CD4-positive, alpha-beta T cell treated with Interferon gamma for 1 hour (primary cell): ENCODE data around the gene NFIC.
A peak's percentile ranks its signal among the peaks of the same experiment; 100 is the strongest.

ENCODE experiments used
- DNase-seq: peaks from one replicate; pipeline ENCODE4 v3.0.0-alpha.2; 2020

The NFIC gene

DNA sequence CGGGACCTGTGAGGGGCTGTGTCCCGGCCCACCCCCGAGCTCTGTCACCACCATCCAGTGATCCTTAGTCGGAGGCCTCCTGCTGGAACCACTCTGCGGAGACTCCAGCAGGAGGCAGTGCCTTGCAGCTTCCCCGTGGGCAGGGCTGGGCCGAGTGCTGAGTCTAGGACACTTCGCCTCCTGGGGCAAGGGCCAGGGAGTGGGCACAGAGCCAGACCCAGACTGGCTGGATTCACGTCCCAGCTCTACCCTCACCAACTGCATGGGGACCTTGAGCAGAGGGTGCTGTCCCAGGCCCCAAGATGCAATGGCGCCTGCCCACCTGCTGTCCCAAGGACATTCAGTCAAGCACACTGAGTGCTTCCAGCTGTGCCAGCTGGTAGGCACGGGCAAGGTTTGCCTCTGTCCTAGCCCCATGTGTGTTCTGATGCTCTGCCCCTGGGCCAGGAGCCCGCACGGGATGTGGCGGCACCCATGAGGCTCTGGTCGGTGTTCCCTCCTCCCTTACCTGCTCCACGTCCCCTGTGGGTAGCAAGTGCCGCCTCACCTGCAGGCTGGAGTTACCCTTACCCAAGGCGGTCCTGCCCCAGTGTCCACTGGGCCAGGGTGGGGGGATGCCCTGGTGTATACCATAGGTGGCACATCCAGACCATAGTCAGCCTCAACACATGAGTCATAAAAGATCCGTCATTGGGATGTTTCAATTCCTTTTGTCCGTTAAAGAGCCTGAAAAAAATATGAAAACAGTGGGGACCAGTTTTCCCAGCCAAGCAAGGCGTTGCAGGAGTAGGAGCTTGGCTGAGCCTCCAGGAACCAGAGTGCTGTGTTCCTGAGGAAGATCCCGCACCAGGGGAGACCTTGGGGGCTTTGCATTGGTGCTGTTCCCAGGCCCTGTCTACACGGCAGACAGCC, 147.1 kb downstream of the NFIC start:
- DNase-seq, result no peak

DNA sequence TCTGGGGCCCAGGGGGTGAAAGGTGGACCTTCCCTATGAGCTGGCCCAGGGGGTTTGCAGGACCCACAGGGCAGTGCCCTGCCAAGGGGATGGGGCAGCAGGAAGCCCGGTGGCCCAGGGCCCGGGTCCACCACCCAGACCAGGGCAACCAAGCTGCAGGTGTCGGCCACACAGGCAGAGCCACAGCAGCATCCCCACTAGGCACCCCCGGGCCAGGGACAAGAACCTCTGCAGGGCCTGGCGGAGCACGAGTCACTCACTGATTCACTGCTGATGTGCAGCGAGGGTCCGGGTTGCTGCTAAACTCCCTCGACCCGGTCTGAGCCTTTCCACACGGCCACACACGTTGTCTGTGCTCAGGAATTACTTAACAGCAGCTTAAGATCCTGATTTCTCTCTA, 148.5 kb downstream of the NFIC start:
- no peak for DNase-seq

DNA sequence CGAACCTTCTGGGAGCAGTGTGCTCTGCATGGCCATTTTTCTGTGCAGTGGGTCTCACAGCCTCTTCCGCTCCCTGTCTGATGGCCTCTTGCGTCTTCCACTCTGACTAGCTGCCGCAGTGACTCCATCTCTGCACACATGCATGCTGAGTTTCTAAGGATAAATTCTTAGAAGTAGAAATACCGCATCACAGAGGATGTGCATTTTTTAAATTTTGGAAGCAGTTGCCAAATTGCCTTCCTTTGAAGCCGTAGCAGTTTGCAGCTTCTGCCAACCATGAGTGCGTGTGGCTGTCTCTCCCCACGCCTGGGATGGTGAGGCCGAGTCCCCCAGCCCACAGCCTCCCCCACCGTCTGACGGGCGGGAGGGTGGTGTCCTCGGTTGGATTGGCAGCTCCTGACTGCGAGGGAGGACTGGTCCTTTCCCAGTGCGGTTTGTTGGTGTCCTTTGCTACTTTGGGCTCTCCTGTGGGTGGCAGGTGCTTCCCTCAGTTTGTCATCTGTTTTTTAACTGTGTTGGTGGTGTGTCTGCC, 149.6 kb downstream of the NFIC start:
- no peak for DNase-seq

DNA sequence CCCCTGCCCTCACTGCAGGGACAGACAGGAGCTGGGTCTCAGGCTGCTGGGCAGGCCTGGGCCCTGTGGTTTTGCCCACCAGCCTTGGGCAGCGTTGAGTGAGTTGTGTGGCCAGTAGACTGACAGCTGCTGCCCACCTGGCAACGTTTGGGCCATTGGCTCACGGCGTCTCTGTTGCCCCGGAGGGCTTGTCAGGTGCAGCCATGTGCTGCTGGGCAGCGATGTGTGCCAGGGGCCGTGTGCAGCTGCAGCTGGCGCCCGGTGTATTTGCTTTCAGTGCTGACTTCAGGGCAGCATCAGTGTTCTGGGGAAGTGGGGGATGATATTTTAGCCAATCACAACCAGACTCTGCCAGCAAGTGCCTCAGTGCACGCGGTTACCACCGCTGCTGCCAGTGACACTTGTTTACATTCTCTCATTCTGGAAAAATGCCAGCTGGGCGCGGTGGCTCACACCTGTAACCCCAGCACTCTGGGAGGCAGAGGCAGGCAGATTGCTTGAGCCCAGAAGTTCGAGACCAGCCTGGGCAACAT, 150.4 kb downstream of the NFIC start:
- peak; percentile 67 for DNase-seq

DNA sequence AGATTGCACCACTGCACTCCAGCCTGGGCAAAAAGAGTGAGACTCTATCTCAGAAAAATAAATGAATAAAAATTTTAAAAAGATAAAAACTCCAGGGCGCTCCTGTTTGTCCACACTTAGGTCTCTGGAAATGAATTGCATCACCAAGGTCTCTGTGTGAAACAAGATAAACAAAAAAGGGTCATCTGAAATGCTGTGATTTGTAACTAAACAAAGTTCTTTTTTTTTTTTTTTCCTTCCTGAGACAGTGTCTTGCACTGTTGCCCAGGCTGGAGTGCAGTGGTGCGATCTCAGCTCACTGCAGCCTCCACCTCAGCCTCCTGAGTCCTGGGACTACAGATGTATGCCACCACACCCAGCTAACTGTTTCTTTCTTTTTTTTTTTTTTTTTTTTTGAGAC, 151.3 kb downstream of the NFIC start:
- DNase-seq, result no peak

DNA sequence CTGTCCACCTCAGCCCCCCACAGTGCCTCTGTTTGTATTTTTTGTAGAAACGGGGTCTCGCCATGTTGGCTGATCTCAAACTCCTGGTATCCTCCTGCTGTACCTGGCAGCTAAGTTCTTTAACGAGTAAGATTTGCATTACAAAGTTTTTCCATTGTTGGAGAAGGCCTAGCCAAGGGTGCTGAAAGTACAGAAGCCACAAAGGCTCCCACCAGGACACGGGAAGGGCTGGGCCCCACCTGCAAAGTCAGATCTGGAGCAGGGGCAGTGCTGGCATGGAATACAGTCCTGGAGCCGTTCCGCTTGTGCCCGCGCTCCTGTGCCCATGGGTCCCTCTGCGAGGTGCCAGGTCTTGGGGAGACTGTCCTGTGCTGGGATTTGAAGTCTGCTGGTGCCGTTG, 151.9 kb downstream of the NFIC start:
- DNase-seq, result no peak

DNA sequence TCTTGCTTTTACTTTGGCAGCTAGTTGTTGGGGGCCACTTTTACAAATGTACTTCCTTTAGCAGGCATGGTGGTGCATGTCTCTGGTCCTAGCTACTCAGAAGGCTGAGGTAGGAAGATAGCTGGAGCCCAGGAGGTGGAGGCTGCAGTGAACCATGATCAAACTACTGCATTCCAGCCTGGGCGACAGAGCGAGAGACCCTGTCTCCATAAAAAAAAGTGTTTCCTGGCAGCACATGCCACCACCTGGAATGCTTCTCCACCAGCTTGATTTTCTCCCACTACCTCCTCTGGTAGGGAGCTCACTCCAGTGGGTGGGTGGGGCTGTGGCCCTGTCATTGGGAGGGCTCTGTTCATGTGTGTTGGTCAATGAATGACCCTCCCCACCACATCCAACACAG, 152.3 kb downstream of the NFIC start:
- DNase-seq, result no peak
